Measurements from ENCODE around the gene IGSF22.
"Not testable (repeated sequence)": the region's sequence is repeated elsewhere in the genome, so short reads cannot be mapped to it uniquely, and the experiment has no call there.

Gene IGSF22

DNA sequence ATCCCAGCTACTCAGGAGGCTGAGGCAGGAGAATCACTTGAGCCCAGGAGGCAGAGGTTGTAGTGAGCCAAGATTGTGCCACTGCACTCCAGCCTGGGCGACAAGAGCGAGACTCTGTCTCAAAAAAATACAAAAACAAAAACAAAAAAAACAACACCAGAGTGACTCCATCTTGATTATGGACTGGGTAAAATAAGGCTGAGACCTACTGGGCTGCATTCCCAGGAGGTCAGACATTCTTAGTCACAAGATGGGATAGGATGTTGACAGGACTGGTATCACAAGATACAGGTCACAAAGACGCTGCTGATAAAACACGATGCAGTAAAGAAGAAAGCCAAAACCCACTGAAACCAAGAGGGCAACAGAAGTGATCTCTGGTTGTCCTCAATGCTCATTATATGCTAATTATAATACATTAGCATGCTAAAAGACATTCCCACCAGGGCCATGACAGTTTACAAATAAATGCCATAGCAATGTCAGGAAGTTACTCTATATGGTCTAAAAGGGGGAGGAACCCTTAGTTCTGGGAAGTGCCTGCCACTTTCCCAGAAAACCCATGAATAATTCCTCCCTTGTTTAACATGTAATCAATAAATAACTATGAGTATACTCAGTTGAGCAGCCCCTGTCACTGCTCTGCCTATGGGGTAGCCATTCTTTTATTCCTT lies 34.4 kb downstream of the IGSF22 start:
- DNase-seq (ENCODE audit: low spot score) = not testable (repeated sequence)

DNA sequence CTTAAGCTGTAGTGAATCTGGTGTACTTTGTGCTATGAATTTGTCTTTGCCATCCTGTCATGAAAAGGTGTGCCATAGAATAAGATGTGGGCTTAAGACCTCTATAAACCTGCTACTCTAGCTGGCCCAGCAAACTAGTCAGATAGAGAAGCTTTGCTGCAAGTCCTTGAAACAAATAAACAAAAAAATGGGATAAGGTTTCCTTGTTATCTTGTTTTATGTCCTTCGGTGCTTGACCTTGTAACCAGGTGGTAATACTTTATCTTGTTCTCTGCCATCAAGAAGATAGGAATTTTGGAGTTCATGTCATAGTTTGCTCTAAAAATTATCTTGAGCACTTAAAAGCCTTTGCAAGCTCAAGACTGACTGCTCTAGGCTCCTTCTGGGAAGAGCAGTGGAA lies 41.7 kb downstream of the IGSF22 start:
- DNase-seq (ENCODE audit: low spot score) = no peak

DNA sequence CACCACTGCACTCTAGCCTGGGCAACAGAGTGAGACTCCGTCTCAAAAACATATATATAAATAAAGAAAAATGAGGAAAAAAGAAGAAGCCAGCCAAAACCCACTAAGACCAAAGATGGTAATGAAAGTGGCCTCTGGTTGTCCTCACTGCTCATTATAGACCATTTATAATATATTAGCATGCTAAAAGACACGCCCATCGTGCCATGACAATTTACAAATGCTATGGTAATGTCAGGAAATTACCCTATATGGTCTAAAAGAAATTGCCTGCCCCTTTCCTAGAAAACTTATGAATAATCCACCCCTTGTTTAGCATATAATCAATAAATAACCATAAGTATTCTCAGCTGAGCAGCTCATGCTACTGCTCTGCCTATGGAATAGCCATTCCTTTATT lies 43.5 kb downstream of the IGSF22 start:
- DNase-seq (ENCODE audit: low spot score) = no peak

DNA sequence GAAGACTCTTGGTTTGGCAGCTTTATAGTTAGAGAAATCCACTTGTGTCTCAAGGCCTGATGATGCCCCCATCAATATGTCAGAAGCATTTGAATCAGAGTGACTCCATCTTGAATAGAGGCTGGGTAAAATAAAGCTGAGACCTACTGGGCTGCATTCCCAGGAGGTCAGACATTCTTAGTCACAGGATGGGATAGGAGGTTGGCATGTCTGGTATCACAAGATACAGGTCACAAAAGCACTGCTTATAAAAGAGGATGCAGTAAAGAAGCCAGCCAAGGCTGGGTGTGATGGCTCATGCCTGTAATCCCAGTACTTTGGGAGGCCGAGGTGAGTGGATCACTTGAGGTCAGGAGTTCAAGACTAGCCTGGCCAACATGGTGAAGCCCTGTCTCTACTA lies 44.0 kb downstream of the IGSF22 start:
- DNase-seq (ENCODE audit: low spot score) = not testable (repeated sequence)

DNA sequence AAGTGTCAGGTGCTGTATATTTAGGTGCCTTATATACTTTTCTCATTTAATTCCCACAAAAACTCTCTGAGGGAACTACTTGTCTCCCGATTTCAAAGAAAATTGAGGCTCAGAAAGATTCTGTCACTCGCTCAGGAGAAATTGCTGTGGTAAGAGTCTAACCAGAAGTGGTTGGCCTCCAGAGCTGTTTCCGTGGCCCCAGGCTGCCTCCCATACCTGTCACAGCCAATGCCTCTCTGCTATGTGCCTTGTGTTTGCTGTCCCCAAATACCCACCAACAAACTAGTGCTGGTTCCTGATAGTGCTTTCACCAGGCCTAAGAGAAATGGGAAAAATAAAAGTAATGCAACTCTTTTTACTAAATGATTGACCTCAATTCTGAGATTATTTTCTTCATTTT lies 48.4 kb downstream of the IGSF22 start:
- DNase-seq (ENCODE audit: low spot score) = no peak

DNA sequence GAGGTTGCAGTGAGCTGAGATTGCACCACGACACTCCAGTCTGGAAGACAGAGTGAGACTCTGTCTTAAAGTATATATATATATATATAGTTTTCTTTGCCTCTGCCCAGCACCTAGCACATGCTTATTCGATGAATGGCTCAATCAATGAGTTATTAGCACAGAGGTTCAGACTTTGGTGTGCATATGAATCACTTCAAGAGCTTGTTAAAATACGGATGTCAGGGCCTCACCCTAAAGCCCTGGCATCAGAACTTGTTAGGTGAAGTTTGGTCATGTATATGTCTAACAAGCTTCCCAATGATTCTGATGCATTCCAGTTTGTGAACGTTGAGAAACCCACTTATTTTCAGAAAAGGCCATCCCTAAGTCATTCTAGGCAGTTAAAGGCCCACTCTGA lies 49.2 kb downstream of the IGSF22 start:
- no peak for DNase-seq (ENCODE audit: low spot score)

DNA sequence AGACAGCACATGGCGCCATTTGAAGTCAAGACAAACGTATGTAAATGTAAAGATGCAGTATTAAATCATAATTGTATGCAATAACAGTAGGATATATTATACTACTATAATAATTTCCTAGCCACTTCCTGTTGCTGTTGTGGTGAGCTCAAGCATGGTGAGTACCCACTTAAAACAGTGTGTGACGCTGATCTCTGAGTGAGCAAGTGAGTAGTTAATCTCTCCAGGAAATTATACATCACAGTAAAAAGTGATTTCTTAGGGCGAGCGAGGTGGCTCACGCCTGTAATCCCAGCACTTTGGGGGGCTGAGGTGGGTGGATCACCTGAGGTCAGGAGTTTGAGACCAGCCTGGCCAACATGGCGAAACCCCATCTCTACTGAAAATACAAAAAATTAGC lies 53.8 kb downstream of the IGSF22 start:
- DNase-seq (ENCODE audit: low spot score) = not testable (repeated sequence)

DNA sequence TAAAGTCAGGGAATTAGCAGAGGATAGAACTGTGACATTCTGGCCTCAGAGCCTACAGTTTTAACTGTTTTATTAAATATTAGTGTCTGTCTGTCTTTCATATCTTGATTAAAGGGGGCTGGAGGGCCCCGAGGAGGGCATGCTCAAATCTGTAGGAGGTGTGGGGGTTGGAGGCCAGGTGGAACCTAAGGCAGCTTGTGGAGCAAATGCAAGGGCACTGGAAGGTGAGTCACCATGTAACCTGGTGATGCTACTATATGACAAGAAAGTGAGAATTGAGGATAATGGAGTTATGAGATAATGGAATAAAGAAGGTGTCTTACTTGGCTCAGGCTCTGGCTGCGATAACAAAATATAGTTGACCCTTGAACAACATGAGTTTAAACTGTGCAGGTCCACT lies 54.7 kb downstream of the IGSF22 start:
- DNase-seq (ENCODE audit: low spot score) = no peak

DNA sequence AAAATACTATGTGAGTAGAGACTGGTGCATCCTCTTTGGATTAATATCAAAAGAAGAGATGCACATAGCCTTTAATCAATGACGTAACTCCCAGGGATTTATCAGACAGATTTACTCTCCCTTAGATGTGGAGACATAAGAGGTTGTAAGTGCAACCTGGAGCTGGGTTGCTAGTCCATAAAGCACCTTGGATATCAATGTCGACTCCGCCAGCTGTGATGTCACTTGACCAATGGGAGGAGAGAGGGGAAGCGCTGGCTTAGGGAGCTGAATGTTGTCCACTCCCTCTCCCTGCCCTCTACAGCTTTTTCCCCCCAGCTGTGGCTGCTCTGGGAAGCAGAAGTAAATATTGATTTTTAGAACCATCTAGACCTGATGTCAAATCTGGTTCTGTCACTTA lies 56.3 kb downstream of the IGSF22 start:
- DNase-seq (ENCODE audit: low spot score) = no peak

DNA sequence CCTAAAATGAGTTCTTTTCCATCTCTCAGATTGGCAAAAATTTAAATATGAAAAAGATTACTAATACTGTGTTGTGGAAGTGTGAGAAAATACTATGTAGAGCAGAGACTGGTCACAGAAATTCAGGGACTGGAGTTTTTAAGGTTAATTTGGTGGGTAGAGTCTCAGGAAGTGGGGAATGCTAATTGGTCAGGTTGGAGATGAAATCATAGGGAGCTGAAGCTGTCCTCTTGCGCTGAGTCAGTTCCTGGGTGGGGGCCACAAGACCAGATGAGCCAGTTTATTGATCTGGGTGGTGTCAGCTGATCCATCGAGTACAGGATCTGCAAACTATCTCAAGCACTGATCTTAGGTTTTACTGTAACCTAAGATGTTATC lies 56.8 kb downstream of the IGSF22 start:
- DNase-seq (ENCODE audit: low spot score) = no peak

DNA sequence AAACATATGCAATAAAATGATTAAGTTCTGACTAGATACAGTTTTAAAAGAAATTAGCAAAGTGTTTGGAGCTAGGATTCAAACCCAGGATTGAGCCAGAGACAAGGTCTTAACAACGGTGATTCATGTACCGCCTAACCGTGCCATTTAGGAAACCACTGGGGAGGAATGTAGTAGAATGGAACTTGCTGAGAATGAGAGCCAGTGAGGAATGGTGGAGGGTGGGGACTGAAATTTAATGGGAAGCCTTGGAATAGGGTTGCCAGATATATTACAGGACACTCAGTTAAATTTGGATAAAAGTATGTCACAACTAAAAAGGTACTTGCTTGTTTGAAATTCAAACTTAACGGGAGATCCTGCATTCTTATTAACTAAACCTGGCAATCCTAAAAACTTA lies 57.9 kb downstream of the IGSF22 start:
- DNase-seq (ENCODE audit: low spot score) = no peak

DNA sequence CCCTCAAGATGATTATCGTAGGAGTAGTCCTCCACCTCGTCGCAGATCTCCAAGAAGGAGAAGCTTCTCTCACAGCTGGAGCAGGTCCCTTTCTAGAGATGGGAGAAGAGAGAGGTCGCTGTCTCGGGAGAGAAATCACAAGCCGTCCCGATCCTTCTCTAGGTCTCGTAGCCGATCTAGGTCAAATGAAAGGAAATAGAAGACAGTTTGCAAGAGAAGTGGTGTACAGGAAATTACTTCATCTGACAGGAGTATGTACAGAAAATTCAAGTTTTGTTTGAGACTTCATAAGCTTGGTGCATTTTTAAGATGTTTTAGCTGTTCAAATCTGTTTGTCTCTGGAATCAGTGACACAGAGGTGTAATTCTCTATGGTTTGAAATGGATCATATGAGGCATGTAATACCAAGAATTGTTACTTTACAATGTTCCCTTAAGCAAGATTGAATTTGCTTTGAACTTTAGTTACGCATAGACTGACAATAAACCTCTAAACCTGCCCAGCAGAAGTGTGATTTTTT lies 60.6 kb downstream of the IGSF22 start:
- not testable (repeated sequence) for DNase-seq (ENCODE audit: low spot score)

DNA sequence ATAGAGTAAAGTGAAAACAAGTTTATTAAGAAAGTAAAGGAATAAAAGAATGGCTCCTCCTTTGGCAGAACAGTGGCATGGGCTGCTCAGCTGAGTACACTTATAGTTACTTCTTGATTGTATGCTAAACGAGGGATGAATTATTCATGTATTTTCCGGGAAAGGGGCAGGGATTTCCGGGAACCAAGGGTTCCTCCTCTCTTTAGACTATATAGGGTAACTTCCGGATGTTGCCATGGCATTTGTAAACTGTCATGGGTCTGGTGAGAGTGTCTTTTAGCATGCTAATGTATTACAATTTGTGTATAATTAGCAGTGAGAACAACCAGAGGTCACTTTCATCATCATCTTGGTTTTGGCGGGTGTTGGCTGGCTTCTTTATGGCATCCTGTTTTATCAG lies 68.3 kb downstream of the IGSF22 start:
- DNase-seq (ENCODE audit: low spot score) = no peak
